WI38 (cell line): ENCODE data around the gene MRNIP.
"Not testable (repeated sequence)": the region's sequence is repeated elsewhere in the genome, so short reads cannot be mapped to it uniquely, and the experiment has no call there.

Experiments used
- H3K4me3 ChIP-seq: 2 replicates; pipeline ENCODE4 v1.5.1; 2011; ENCODE audit warnings: low read depth, mild to moderate bottlenecking, control low read depth, low read length
- CTCF ChIP-seq: IDR thresholded peaks from 2 replicates; pipeline ENCODE4 v1.5.1; 2012; ENCODE audit warnings: low read depth, mild to moderate bottlenecking, control low read depth, low read length

The MRNIP gene

GRCh38 chr5:179874536-179875292 lies 16.1 kb upstream of the MRNIP start:
- H3K4me3 ChIP-seq, result no peak overlapping the region
- TF ChIP-seq CTCF, result no peak

- no peak for TF ChIP-seq CTCF
- no peak overlapping the region for H3K4me3 ChIP-seq
Measured at GRCh38 chr5:179874136-179874535, 15.5 kb upstream of the MRNIP start.

- no peak overlapping the region for H3K4me3 ChIP-seq
- TF ChIP-seq CTCF, result no peak
Measured at GRCh38 chr5:179873588-179874110, 15.0 kb upstream of the MRNIP start.

DNA sequence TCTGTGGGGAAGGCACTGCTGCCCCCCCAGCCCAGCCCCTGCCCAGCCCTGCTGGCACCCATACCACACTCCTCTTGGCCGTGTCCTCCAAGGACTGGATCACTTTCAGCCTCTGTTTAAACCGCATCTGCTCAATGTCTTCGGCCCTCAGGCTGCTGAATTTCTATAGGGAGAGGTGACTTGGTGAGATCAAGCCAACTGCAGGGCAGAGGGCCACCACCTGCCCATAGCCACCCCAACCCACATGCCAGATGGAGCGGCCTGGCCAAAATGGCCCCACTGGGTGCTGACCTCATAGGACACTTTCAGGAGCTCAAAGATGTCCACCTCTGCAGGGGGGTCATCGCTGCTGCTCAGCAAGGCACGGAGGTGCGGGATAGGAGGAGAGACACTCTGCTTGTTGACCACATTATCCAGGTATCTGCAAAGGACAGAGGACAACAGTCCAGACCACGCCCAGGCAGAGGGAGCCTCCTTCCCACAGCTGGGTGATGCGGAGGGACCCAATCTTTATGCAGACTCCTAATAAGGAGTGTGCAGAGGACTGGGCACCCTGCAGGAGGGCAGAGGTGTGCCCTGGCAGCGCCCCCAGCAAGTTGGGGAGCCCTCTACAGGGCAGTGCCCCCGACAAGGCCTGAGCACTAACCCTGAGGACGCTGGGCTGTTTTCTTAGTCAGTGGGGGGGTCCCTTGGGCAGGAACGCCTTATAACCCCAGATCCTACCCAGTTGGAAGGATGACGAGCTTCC lies 14.4 kb upstream of the MRNIP start:
- H3K4me3 ChIP-seq, result no peak overlapping the region
- no peak for TF ChIP-seq CTCF

DNA sequence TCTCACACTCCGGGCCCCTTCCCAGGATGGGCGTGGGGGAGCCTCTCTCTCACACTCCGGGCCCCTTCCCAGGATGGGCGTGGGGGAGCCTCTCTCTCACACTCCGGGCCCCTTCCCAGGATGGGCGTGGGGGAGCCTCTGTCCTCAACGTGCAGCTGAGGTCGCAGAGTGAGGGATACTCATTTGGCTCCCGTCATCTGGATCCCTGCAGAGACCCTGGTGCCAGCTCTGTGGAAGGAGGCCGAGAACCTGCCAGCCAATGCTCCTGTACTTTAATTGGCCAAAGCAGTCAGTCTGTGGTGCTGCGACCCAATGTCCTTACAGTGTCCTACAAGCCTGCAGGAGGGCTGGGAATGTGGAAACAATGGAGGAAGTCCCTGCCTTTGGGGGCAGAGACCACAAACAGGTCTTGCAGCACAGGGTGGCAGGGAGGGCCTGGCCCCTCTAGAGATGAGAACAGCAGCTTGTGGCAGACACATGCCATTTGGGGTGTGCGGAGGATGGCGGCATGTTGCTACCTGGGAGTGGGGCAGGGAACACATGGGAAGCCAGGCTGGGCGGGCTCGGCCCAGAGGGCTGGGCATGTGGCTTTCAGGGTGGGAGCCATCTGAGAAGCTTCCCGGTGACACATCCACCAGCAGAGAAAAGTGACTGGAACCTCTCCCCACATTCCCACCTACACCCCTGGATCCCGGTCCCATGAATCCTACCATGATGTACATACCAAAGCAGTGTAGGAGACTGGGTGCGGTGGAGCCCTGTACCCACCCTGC lies 13.6 kb upstream of the MRNIP start:
- no peak overlapping the region for H3K4me3 ChIP-seq
- TF ChIP-seq CTCF, result no peak

- H3K4me3 ChIP-seq, result not testable (repeated sequence)
Measured at GRCh38 chr5:179871533-179871932, 12.9 kb upstream of the MRNIP start.

GRCh38 chr5:179870952-179871351 lies 12.3 kb upstream of the MRNIP start:
- TF ChIP-seq CTCF, result no peak
- no peak overlapping the region for H3K4me3 ChIP-seq
